Brain microvascular endothelial cell (primary cell): ENCODE data around the gene GOLGA3.
A peak's percentile ranks its signal among the peaks of the same experiment; 100 is the strongest.

Experiments
- DNase-seq: peaks from one replicate; pipeline ENCODE4 v3.0.0-alpha.2; 2020
- H3K27ac ChIP-seq: fragments of 250-450 bp; sonication (Bioruptor Pico); 2 replicates; pipeline ENCODE4 v1.5.1; 2020; ENCODE audit warnings: mild to moderate bottlenecking, moderate library complexity
- H3K27me3 ChIP-seq: fragments of 250-450 bp; sonication (Bioruptor Pico); replicated peaks from 2 replicates; pipeline ENCODE4 v1.5.1; 2020; ENCODE audit warnings: mild to moderate bottlenecking
- H3K36me3 ChIP-seq: fragments of 250-450 bp; sonication (Bioruptor Pico); replicated peaks from 2 replicates; pipeline ENCODE4 v1.5.1; 2020; ENCODE audit warnings: mild to moderate bottlenecking
- H3K4me3 ChIP-seq: 2 replicates; pipeline ENCODE4 v1.5.1; 2011; ENCODE audit warnings: low read depth, mild to moderate bottlenecking, control low read depth, low read length, moderate library complexity
- in situ Hi-C: cut with HindIII; loops from 2 replicates; pipeline ENCODE4 v1.10.0; 2017; ENCODE audit warnings: low sequenced_read_pairs, low pct_ligation_motif_present
- TF ChIP-seq, protein P1 (sequence below): IDR thresholded peaks from 2 replicates; pipeline ENCODE4 v1.5.1; 2011; ENCODE audit warnings: low read depth, mild to moderate bottlenecking, moderate library complexity, low read length, control low read depth, inconsistent platforms; ENCODE audit errors: missing control alignments

The GOLGA3 gene

GRCh38 chr12:132774159-132774558 is 54.5 kb downstream of the GOLGA3 start:
- in situ Hi-C loops: no loop called here

DNA sequence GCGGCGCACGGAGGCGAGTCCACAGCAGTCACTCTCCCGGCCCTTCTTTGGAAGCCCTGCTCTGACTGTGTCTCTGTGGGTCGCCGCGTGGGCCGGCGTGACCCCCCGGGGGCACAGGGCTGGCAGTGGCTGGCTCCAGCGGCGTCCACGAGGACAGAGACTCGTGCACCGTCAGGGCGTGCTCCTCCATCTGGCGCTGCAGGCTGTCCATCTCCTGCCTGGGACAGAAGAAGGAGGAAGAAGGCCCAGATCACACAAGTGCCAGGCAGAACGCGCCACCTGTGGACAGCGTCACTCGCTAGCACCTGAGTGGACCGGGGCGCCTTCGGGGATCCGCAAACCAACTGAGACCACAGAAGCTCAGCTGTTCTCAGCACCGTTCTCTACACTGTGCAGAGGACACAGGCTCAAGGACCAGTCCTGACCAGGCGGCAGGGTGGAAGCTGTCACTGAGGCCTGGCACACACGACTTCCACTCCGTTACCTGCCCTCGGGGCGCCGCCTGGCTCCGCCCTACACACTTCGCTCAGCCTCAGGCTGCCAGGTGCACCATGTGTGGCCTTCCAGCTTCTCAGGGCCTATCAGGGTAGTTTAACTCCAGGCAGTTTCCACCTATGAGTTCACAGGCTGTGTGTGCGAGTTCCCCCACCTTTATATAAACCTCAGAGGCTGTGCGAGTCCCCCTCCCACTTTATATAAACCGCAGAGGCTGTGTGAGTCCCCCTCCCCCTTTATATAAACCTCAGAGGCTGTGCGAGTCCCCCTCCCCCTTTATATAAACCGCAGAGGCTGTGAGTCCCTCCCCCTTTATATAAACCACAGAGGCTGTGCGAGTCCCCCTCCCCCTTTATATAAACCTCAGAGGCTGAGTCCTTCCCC is 55.4 kb downstream of the GOLGA3 start:
- DNase-seq: no peak
- Histone ChIP-seq H3K4me3 (no peak overlapping the region), H3K27ac (no peak overlapping the region), H3K36me3 (peaks cover 79% of the 10 kb centered on the region), H3K27me3 (no peaks in the 10 kb centered on the region)
- TF ChIP-seq, protein P1, sequence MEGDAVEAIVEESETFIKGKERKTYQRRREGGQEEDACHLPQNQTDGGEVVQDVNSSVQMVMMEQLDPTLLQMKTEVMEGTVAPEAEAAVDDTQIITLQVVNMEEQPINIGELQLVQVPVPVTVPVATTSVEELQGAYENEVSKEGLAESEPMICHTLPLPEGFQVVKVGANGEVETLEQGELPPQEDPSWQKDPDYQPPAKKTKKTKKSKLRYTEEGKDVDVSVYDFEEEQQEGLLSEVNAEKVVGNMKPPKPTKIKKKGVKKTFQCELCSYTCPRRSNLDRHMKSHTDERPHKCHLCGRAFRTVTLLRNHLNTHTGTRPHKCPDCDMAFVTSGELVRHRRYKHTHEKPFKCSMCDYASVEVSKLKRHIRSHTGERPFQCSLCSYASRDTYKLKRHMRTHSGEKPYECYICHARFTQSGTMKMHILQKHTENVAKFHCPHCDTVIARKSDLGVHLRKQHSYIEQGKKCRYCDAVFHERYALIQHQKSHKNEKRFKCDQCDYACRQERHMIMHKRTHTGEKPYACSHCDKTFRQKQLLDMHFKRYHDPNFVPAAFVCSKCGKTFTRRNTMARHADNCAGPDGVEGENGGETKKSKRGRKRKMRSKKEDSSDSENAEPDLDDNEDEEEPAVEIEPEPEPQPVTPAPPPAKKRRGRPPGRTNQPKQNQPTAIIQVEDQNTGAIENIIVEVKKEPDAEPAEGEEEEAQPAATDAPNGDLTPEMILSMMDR: no peak
- in situ Hi-C loops: no loop called here

More at GRCh38 chr12:132774159-132774558, 54.5 kb downstream of the GOLGA3 start:
- H3K27me3 ChIP-seq: no peaks in the 10 kb centered on the region
- no peak for DNase-seq
- peaks cover 79% of the 10 kb centered on the region for H3K36me3 ChIP-seq
- no peak overlapping the region for H3K4me3 ChIP-seq
- H3K27ac ChIP-seq: no peak overlapping the region
- TF ChIP-seq, protein P1: no peak

DNA sequence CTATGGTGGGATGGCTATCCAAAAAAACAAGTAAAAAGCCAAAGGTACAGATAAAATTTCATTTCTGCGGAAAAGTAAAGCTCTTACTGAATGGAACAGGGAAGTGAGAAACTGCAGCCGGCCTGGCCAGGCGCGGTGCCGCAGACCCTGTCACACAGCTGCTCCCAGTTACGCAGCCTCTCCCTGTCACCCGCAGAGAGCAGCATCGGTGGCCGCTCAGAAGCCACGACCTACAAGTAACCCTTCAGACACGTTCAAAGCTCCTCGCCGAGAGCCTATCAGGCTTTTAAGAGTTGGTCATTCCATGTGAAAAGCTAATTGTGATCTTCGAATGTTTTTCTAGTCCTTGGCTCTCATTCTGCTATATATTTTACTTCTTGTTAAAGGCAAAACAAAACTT is 56.1 kb downstream of the GOLGA3 start:
- Histone ChIP-seq H3K27me3 (no peaks in the 10 kb centered on the region), H3K27ac (no peak overlapping the region), H3K36me3 (peaks cover 75% of the 10 kb centered on the region), H3K4me3 (no peak overlapping the region)
- TF ChIP-seq, protein P1: no peak
- no peak for DNase-seq
- in situ Hi-C loops: no loop called here

DNA sequence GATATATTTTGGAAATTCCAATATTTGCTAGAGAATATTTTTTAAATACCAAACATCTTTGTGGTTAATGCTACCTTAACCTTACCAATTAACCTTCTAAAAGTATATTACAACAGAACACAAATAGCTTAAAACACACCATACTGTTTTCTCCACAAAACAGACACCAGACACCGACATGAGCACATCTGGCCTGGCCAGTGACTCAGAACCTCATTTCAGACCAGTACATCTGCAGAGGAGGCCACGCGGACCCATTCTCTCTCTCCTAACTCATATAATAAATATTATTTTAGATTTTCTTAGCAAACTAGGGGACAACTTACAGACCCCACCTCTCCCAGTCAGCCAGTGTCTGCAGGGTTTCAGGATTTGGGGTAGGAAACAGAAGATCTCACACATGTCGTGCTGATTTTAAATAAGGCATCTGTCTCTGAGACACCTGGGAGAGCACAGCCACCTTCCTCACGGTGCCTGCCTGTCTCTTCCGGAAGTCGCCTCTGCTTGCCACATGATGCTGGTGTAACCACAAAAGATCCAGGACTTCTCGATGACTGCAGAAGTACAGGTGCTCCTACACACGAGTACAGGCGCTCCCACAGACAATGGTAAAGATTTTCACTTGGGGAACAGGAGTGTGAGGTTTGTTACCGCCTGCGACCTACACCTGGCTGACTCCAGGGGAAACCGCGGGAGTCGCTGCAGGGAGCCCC is 57.4 kb downstream of the GOLGA3 start:
- peaks cover 66% of the 10 kb centered on the region for H3K36me3 ChIP-seq
- TF ChIP-seq, protein P1: no peak
- H3K4me3 ChIP-seq: no peak overlapping the region
- in situ Hi-C loops: no loop called here
- DNase-seq: no peak
- no peaks in the 10 kb centered on the region for H3K27me3 ChIP-seq
- no peak overlapping the region for H3K27ac ChIP-seq

DNA sequence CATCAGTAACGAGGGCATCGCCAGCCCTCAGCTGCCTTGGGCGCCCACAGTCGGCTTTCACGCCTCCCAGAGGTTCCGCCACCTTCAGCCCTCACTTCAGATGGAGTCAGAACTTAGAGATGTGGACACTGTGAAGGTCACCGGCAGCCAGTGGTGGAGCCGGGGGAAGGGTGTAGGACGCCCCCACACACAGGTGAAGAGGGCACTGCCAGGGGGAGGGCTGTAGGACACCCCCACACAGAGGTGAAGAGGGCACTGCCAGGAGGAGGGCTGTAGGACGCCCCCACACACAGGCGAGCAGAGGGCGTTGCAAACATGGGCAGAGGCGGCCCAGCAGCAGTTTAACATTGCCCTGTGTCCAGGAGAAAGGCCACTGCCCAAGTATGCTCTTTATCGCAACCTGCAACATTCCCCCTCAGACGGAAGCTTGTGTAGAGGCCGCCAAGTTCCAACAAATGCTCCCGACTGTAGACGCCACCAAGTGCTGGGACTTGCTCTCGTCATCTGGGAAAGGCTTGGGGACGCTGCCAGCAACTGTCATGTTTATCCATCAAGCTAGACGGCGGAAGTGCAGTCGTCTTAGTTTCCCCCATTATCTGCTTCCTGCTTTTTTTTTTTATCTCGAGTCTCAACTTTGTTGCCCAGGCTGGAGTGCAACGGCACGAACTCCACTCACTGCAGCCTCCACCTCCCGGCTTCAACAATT is 62.1 kb downstream of the GOLGA3 start:
- no peak overlapping the region for H3K4me3 ChIP-seq
- TF ChIP-seq, protein P1: no peak
- H3K27me3 ChIP-seq: no peaks in the 10 kb centered on the region
- in situ Hi-C loops: no loop called here
- H3K27ac ChIP-seq: peak overlapping the region; percentile 67
- no peak for DNase-seq
- H3K36me3 ChIP-seq: peaks cover 27% of the 10 kb centered on the region
